Spinal cord (tissue), 10 donors: ENCODE data around the gene CCL28. TPM values are rescaled to one million over a fixed set of nuclear protein-coding genes. Genes with fewer than 3 reads are reported as not detected.
"Not testable (repeated sequence)": the region's sequence is repeated elsewhere in the genome, so short reads cannot be mapped to it uniquely, and the experiment has no call there.

Source experiments
- DNase-seq, 6 donors: peaks; one replicate each; pipeline versions ENCODE4 v3.0.0 to v3.0.0-alpha.2; 2013 to 2015; ENCODE audit warnings: low spot score in 6 of 6, low read depth in 4 of 6
- H3K27ac ChIP-seq: one replicate; pipeline ENCODE4 v1.5.1; 2013; ENCODE audit warnings: low read depth, low read length, control low read depth
- H3K27me3 ChIP-seq: one replicate; pipeline ENCODE4 v1.6.1; 2013; ENCODE audit warnings: low read length; ENCODE audit not compliant: control insufficient read depth, insufficient read depth
- H3K36me3 ChIP-seq: one replicate; pipeline ENCODE4 v1.6.1; 2013; ENCODE audit warnings: low read length; ENCODE audit not compliant: control insufficient read depth, insufficient read depth
- H3K4me1 ChIP-seq: one replicate; pipeline ENCODE4 v1.6.1; 2013; ENCODE audit warnings: low read length; ENCODE audit not compliant: control insufficient read depth, insufficient read depth
- H3K4me3 ChIP-seq: one replicate; pipeline ENCODE4 v1.5.1; 2013; ENCODE audit warnings: low read depth, low read length, control low read depth
- H3K9me3 ChIP-seq: one replicate; pipeline ENCODE4 v1.6.1; 2013; ENCODE audit warnings: low read length; ENCODE audit not compliant: control insufficient read depth, insufficient read depth
- WGBS: methylation state at CpG from one replicate; pipeline ENCODE4 v1.1.5; 2013; ENCODE audit warnings: missing lambda C conversion rate; ENCODE audit not compliant: insufficient coverage; 5-methylcytosine and 5-hydroxymethylcytosine counted together
- polyA plus RNA-seq, 2 donors: library from polyadenylated mRNA; unstranded; fragments of 120-200 nt; gene quantifications; one replicate each; pipeline ENCODE4 v1.2.1, GENCODE V29; 2013; ENCODE audit not compliant: insufficient read length in 2 of 2
- total RNA-seq, 2 donors: library from RNA; depleted of rRNA in 1 of 2; stranded (reverse); fragments of 120-200 nt in 1 of 2; fragments of >200 nt in 1 of 2; gene quantifications; one replicate each; pipeline versions ENCODE4 v1.2.3 to v1.2.4, GENCODE V29; 2013 to 2014
- donor health status: healthy.

Gene CCL28
- total and polyA plus RNA-seq, 4 donors, result 1.0 to 6.1 (median 2.5) TPM

DNA sequence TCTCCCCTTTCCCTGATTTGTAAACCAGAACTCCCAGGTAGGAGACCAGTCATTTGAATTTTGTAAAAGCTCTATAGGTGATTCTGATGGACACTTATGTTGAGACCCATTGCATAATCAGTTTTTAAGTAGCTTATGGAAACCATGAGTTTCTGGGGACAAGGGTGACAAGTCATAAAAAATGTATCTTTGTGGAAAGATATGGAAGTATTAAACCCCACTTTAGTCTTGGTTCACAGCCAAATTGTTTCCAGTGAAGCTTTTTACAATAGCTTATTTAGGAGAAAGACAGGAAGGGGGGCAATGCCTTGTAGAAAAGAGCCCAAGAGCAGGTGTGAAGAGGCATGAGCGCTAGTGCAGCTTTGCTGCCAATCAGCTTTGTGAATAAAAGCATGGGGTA is 453 bp upstream of the CCL28 start:
- WGBS, result no CpG with 5 or more reads among the region's 1 CpG
- Histone ChIP-seq H3K27me3 (no peaks in the 10 kb centered on the region), H3K27ac (no peak overlapping the region), H3K9me3 (no peaks in the 10 kb centered on the region), H3K4me1 (no peaks in the 10 kb centered on the region), H3K4me3 (no peak overlapping the region), H3K36me3 (no peaks in the 10 kb centered on the region)
- DNase-seq, result no peak

- H3K27me3 ChIP-seq, result no peaks in the 10 kb centered on the region
- H3K9me3 ChIP-seq, result no peaks in the 10 kb centered on the region
- H3K4me1 ChIP-seq, result no peaks in the 10 kb centered on the region
- no peak overlapping the region for H3K27ac ChIP-seq
- WGBS, result 50% methylated on average over 2 of the region's 3 CpGs
- H3K36me3 ChIP-seq, result no peaks in the 10 kb centered on the region
- H3K4me3 ChIP-seq, result no peak overlapping the region
- DNase-seq, result no peak
These were observed 696 bp downstream of the CCL28 start for GRCh38 chr5:43411495-43411894.

DNA sequence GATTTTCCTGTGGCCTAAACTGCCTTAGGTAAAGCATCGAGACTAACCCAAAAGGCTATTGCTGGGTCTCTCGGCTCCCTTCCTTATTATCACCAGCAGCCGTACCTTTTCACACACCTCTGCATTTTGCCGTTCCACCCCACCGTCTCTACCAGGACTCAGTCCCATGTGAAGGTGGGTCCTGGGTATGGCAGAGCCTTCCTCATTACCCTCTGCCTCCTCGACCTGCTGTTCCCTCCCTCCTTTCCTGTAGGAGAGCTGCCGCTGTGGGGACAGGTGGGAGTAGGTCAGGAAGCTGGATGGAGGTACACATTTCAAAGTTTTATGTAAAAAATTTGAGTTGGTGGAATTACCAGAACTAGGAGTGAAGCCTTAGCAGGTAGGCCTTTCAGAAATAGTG is 1.8 kb downstream of the CCL28 start:
- DNase-seq, result no peak
- Histone ChIP-seq H3K36me3 (no peaks in the 10 kb centered on the region), H3K27ac (no peak overlapping the region), H3K4me3 (no peak overlapping the region), H3K4me1 (no peaks in the 10 kb centered on the region), H3K9me3 (no peaks in the 10 kb centered on the region), H3K27me3 (no peaks in the 10 kb centered on the region)
- 100% methylated on average over 2 of the region's 7 CpGs for WGBS

GRCh38 chr5:43409809-43410271 is 2.4 kb downstream of the CCL28 start:
- 64% methylated on average over 2 of the region's 2 CpGs for WGBS
- Histone ChIP-seq H3K9me3 (no peaks in the 10 kb centered on the region), H3K27me3 (no peaks in the 10 kb centered on the region), H3K36me3 (no peaks in the 10 kb centered on the region), H3K4me1 (no peaks in the 10 kb centered on the region), H3K4me3 (no peak overlapping the region), H3K27ac (no peak overlapping the region)
- peak in 1 of 6 donors; percentile 16 for DNase-seq

DNA sequence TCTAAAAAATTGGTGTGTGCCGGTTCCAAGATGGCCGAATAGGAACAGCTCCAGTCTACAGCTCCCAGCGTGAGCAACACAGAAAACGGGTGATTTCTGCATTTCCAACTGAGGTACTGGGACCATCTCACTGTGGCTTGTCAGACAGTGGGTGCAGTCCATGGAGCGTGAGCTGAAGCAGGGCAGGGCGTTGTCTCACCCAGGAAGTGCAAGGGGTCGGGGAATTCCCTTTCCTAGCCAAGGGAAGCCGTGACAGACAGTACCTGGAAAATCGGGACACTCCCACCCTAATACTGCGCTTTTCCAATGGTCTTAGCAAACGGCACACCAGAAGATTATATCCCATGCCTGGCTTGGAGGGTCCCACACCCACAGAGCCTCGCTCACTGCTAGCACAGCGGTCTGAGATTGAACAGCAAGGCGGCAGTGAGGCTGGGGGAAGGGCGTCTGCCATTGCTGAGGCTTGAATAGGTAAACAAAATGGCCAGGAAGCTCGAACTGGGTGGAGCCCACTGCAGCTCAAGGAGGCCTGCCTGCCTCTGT is 9.6 kb downstream of the CCL28 start:
- not testable (repeated sequence) for H3K27me3 ChIP-seq, H3K36me3 ChIP-seq, H3K27ac ChIP-seq, H3K4me1 ChIP-seq, H3K4me3 ChIP-seq, DNase-seq, H3K9me3 ChIP-seq
- 96% methylated on average over 13 of the region's 16 CpGs for WGBS

GRCh38 chr5:43401827-43402226 is 10.4 kb downstream of the CCL28 start:
- Histone ChIP-seq H3K27me3 (peaks cover 5% of the 10 kb centered on the region), H3K4me3 (no peak overlapping the region), H3K4me1 (peaks cover 4% of the 10 kb centered on the region), H3K36me3 (no peaks in the 10 kb centered on the region), H3K9me3 (no peaks in the 10 kb centered on the region), H3K27ac (no peak overlapping the region)
- no CpG with 5 or more reads among the region's 1 CpG for WGBS
- DNase-seq, result no peak

DNA sequence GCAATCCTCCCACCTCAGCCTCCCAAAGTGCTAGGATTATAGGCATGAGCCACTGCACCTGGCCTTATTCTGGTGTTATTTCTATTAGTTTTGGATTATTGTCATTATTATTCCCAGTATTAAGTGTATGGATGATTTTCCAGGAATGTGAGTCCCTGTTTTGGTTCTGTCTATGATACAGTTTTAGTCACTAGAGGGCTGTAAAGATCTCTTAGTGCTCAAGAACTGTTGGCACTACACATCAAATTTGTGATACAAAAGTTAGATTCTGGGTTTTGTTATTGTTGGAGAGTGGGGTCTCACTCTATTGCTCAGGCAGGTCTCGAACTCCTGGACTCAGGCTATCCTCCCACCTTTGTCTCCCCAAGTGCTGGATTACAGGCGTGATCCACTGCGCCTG is 12.1 kb downstream of the CCL28 start:
- Histone ChIP-seq H3K9me3 (no peaks in the 10 kb centered on the region), H3K27ac (no peak overlapping the region), H3K4me3 (no peak overlapping the region), H3K27me3 (peaks cover 12% of the 10 kb centered on the region), H3K4me1 (peaks cover 7% of the 10 kb centered on the region), H3K36me3 (no peaks in the 10 kb centered on the region)
- WGBS, result no CpG with 5 or more reads among the region's 3 CpGs
- no peak for DNase-seq

- no peaks in the 10 kb centered on the region for H3K36me3 ChIP-seq
- H3K27me3 ChIP-seq, result peaks cover 12% of the 10 kb centered on the region
- no peaks in the 10 kb centered on the region for H3K9me3 ChIP-seq
- peak in 4 of 6 donors; percentile 7 to 65 (median 36) for DNase-seq
- H3K4me1 ChIP-seq, result peaks cover 7% of the 10 kb centered on the region
- peak overlapping the region; percentile 46 for H3K4me3 ChIP-seq
- 4% methylated on average over 52 of the region's 53 CpGs for WGBS
- no peak overlapping the region for H3K27ac ChIP-seq
These were observed 15.4 kb downstream of the CCL28 start for GRCh38 chr5:43396762-43397304.

DNA sequence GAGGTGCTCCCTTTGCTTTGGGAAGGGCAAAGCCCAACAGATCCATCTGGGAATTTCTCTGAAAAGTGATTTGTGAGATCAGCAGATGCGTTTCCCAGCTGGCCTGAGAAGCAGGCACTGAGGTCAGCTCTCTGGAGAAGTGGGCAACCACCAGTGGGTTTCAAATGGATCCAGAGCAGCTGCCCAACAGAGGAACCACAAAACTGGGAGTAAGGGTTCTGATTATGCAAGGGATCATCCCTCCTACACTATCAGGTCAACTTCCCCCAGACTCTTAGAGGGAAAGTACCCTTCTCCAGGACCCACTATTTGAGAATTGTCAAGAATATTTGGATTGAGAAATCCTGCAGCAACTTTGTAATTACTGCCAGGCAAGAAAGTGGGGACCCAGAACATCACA is 21.7 kb downstream of the CCL28 start:
- no peaks in the 10 kb centered on the region for H3K36me3 ChIP-seq
- no peaks in the 10 kb centered on the region for H3K27me3 ChIP-seq
- no peaks in the 10 kb centered on the region for H3K9me3 ChIP-seq
- H3K4me1 ChIP-seq, result no peaks in the 10 kb centered on the region
- no peak for DNase-seq
- no peak overlapping the region for H3K4me3 ChIP-seq
- WGBS, result 85% methylated on average over 1 of the region's 1 CpG
- H3K27ac ChIP-seq, result no peak overlapping the region

- H3K36me3 ChIP-seq, result no peaks in the 10 kb centered on the region
- no peak overlapping the region for H3K27ac ChIP-seq
- DNase-seq, result peak; percentile 15 to 93 (median 53)
- H3K9me3 ChIP-seq, result no peaks in the 10 kb centered on the region
- H3K27me3 ChIP-seq, result no peaks in the 10 kb centered on the region
- no peaks in the 10 kb centered on the region for H3K4me1 ChIP-seq
- WGBS, result no CpG with 5 or more reads among the region's 4 CpGs
- H3K4me3 ChIP-seq, result no peak overlapping the region
These were observed 22.4 kb downstream of the CCL28 start for GRCh38 chr5:43389679-43390329.
